ENCODE results near the gene LRP1. TPM values are rescaled to one million over a fixed set of nuclear protein-coding genes. Genes with fewer than 3 reads are reported as not detected.

LRP1 gene
- total RNA-seq, 2 experiments from 2014 or later, result 6.6 to 8.5 TPM

- no peak overlapping the region for H3K27ac Mint-ChIP-seq
- H3K4me1 Mint-ChIP-seq (ENCODE audit: low read depth), result no peaks in the 10 kb centered on the region
- no peaks in the 10 kb centered on the region for H3K36me3 ChIP-seq (ENCODE audit: insufficient read depth, low read length)
These were observed 79.7 kb downstream of the LRP1 start for GRCh38 chr12:57207731-57208630.

GRCh38 chr12:57208631-57209282 lies 80.5 kb downstream of the LRP1 start:
- Histone ChIP-seq H3K36me3 (ENCODE audit: insufficient read depth, low read length) (no peaks in the 10 kb centered on the region), H3K27ac (ENCODE audit: low read depth in 1 of 2, low read length in 2 of 2) (no peak overlapping the region), H3K27me3 (ENCODE audit: control insufficient read depth in 1 of 2, insufficient read depth in 2 of 2, low read length in 2 of 2) (peaks cover 3 to 4% of the 10 kb centered on the region in 2 experiments), H3K4me1 (ENCODE audit: insufficient read depth, low read length) (peaks cover 10% of the 10 kb centered on the region), H3K9me3 (ENCODE audit: control insufficient read depth in 1 of 2, insufficient read depth in 1 of 2, low read length in 2 of 2) (no peaks in the 10 kb centered on the region), H3K4me3 (ENCODE audit: low read length) (no peak overlapping the region)
- no peak for ATAC-seq (ENCODE audit: poor library complexity)
- Mint-ChIP-seq H3K36me3 (ENCODE audit: low read depth) (no peaks in the 10 kb centered on the region), H3K27me3 (peaks cover 7% of the 10 kb centered on the region), H3K9me3 (no peaks in the 10 kb centered on the region), H3K4me1 (ENCODE audit: low read depth) (peaks cover 6% of the 10 kb centered on the region), H3K4me3 (no peak overlapping the region), H3K27ac (no peak overlapping the region)
- no peak for DNase-seq
- CTCF ChIA-PET, result no interaction called here
- TF ChIP-seq, protein P1, sequence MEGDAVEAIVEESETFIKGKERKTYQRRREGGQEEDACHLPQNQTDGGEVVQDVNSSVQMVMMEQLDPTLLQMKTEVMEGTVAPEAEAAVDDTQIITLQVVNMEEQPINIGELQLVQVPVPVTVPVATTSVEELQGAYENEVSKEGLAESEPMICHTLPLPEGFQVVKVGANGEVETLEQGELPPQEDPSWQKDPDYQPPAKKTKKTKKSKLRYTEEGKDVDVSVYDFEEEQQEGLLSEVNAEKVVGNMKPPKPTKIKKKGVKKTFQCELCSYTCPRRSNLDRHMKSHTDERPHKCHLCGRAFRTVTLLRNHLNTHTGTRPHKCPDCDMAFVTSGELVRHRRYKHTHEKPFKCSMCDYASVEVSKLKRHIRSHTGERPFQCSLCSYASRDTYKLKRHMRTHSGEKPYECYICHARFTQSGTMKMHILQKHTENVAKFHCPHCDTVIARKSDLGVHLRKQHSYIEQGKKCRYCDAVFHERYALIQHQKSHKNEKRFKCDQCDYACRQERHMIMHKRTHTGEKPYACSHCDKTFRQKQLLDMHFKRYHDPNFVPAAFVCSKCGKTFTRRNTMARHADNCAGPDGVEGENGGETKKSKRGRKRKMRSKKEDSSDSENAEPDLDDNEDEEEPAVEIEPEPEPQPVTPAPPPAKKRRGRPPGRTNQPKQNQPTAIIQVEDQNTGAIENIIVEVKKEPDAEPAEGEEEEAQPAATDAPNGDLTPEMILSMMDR (IDR thresholded peaks at IDR 0.05), result no peak
- POLR2A ChIA-PET, result no interaction called here
- intact Hi-C loops (cut with DNase I, micrococcal nuclease), result no loop called here

More at GRCh38 chr12:57207731-57208630, 79.7 kb downstream of the LRP1 start:
- DNase-seq (no peak), ATAC-seq (ENCODE audit: poor library complexity) (no peak)
- no peaks in the 10 kb centered on the region for H3K27me3 Mint-ChIP-seq
- TF ChIP-seq, protein P1 (IDR thresholded peaks at IDR 0.05), result no peak
- no peaks in the 10 kb centered on the region for H3K9me3 Mint-ChIP-seq
- H3K4me1 ChIP-seq (ENCODE audit: insufficient read depth, low read length), result peaks cover 2% of the 10 kb centered on the region
- ChIA-PET POLR2A (no interaction called here), CTCF (no interaction called here)
- no peaks in the 10 kb centered on the region for H3K9me3 ChIP-seq (ENCODE audit: control insufficient read depth in 1 of 2, insufficient read depth in 1 of 2, low read length in 2 of 2)
- peaks cover 6% of the 10 kb centered on the region for H3K36me3 Mint-ChIP-seq (ENCODE audit: low read depth)
- no peak overlapping the region for H3K27ac ChIP-seq (ENCODE audit: low read depth in 1 of 2, low read length in 2 of 2)
- no peak overlapping the region for H3K4me3 Mint-ChIP-seq
- no peaks in the 10 kb centered on the region for H3K27me3 ChIP-seq (ENCODE audit: control insufficient read depth in 1 of 2, insufficient read depth in 2 of 2, low read length in 2 of 2)
- intact Hi-C loops (cut with DNase I, micrococcal nuclease), result no loop called here
- no peak overlapping the region for H3K4me3 ChIP-seq (ENCODE audit: low read length)

GRCh38 chr12:57209916-57210315 lies 81.6 kb downstream of the LRP1 start:
- ATAC-seq (ENCODE audit: poor library complexity), result no peak
- intact Hi-C loops (cut with DNase I, micrococcal nuclease), result no loop called here
- no peak for DNase-seq
- H3K36me3 Mint-ChIP-seq (ENCODE audit: low read depth), result no peaks in the 10 kb centered on the region
- no peak overlapping the region for H3K27ac ChIP-seq (ENCODE audit: low read depth in 1 of 2, low read length in 2 of 2)
- CTCF ChIA-PET, result no interaction called here
- H3K27me3 ChIP-seq (ENCODE audit: control insufficient read depth in 1 of 2, insufficient read depth in 2 of 2, low read length in 2 of 2), result peaks cover 13 to 16% of the 10 kb centered on the region in 2 experiments
- H3K36me3 ChIP-seq (ENCODE audit: insufficient read depth, low read length), result no peaks in the 10 kb centered on the region
- no peak overlapping the region for H3K27ac Mint-ChIP-seq
- H3K4me3 ChIP-seq (ENCODE audit: low read length), result no peak overlapping the region
- peaks cover 18% of the 10 kb centered on the region for H3K27me3 Mint-ChIP-seq
- H3K4me3 Mint-ChIP-seq, result no peak overlapping the region
- TF ChIP-seq, protein P1 (IDR thresholded peaks at IDR 0.05), result no peak
- peaks cover 0 to 4% of the 10 kb centered on the region in 2 experiments for H3K9me3 ChIP-seq (ENCODE audit: control insufficient read depth in 1 of 2, insufficient read depth in 1 of 2, low read length in 2 of 2)
- POLR2A ChIA-PET, result no interaction called here
- peaks cover 21% of the 10 kb centered on the region for H3K4me1 ChIP-seq (ENCODE audit: insufficient read depth, low read length)
- no peaks in the 10 kb centered on the region for H3K9me3 Mint-ChIP-seq
- H3K4me1 Mint-ChIP-seq (ENCODE audit: low read depth), result peaks cover 17% of the 10 kb centered on the region

Measured in CD4-positive, alpha-beta T cell (primary cell).